RWPE2 (cell line): ENCODE measurements around the gene GPR33.
"Not testable (repeated sequence)": the region's sequence is repeated elsewhere in the genome, so short reads cannot be mapped to it uniquely, and the experiment has no call there.

Experiments used
- ATAC-seq: fragments of 200-7000 bp; cut with Tn5 transposase; 3 replicates; pipeline ENCODE4 v1.9.1; 2021; ENCODE audit warnings: low read depth
- DNase-seq: peaks from one replicate; pipeline ENCODE4 v3.0.0-alpha.2; 2020; ENCODE audit warnings: low spot score
- H3K27ac ChIP-seq: fragments of 450-650 bp; 2 replicates; pipeline ENCODE4 v1.5.1; 2017; ENCODE audit warnings: mild to moderate bottlenecking; ENCODE audit not compliant: poor library complexity, severe bottlenecking
- H3K27me3 ChIP-seq: fragments of 250-450 bp; sonication (Bioruptor Pico); 2 replicates; pipeline ENCODE4 v1.5.1; 2021; ENCODE audit warnings: mild to moderate bottlenecking, moderate library complexity; ENCODE audit not compliant: insufficient read depth, poor library complexity, severe bottlenecking
- H3K36me3 ChIP-seq: fragments of 250-450 bp; sonication (Bioruptor Pico); 2 replicates; pipeline ENCODE4 v1.5.1; 2020; ENCODE audit warnings: low read depth, mild to moderate bottlenecking, moderate library complexity
- H3K4me1 ChIP-seq: fragments of 250-450 bp; sonication (Bioruptor Pico); 2 replicates; pipeline ENCODE4 v1.5.1; 2021; ENCODE audit warnings: mild to moderate bottlenecking, moderate library complexity; ENCODE audit not compliant: insufficient read depth, poor library complexity, severe bottlenecking
- H3K4me3 ChIP-seq: fragments of 250-450 bp; sonication (Bioruptor Pico); 2 replicates; pipeline ENCODE4 v1.5.1; 2021; ENCODE audit warnings: mild to moderate bottlenecking, moderate library complexity; ENCODE audit not compliant: severe bottlenecking
- H3K9me3 ChIP-seq: fragments of 250-450 bp; sonication (Bioruptor Pico); 2 replicates; pipeline ENCODE4 v1.5.1; 2021; ENCODE audit warnings: mild to moderate bottlenecking, moderate library complexity; ENCODE audit not compliant: severe bottlenecking
- TF ChIP-seq, protein P1 (sequence below): fragments of 450-650 bp; IDR thresholded peaks from one replicate; pipeline ENCODE4 v1.5.1; 2017; ENCODE audit warnings: mild to moderate bottlenecking, moderate library complexity; ENCODE audit not compliant: poor library complexity, severe bottlenecking

The GPR33 gene

DNA sequence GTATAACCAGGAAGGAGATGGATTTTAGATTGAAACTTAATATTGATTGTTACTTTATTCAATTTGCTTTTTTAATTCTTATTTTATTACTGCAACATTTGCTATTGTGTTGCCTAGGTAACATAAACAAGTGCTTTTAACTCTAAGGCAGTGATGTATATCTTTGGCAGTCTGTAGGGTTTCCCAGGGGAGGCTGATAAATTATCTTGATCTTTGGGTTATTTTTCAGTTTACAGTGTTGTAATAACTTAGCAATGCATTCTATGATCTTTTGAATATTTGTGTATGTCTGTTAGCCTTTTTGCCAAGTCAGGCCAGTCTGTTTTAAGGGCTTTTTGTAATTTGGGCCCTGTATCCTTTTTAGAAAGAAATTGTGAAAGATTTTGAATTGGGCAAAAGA is 22.7 kb downstream of the GPR33 start:
- H3K36me3 ChIP-seq = no peaks in the 10 kb centered on the region
- no peak for ATAC-seq
- TF ChIP-seq, protein P1, sequence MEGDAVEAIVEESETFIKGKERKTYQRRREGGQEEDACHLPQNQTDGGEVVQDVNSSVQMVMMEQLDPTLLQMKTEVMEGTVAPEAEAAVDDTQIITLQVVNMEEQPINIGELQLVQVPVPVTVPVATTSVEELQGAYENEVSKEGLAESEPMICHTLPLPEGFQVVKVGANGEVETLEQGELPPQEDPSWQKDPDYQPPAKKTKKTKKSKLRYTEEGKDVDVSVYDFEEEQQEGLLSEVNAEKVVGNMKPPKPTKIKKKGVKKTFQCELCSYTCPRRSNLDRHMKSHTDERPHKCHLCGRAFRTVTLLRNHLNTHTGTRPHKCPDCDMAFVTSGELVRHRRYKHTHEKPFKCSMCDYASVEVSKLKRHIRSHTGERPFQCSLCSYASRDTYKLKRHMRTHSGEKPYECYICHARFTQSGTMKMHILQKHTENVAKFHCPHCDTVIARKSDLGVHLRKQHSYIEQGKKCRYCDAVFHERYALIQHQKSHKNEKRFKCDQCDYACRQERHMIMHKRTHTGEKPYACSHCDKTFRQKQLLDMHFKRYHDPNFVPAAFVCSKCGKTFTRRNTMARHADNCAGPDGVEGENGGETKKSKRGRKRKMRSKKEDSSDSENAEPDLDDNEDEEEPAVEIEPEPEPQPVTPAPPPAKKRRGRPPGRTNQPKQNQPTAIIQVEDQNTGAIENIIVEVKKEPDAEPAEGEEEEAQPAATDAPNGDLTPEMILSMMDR = no peak

DNA sequence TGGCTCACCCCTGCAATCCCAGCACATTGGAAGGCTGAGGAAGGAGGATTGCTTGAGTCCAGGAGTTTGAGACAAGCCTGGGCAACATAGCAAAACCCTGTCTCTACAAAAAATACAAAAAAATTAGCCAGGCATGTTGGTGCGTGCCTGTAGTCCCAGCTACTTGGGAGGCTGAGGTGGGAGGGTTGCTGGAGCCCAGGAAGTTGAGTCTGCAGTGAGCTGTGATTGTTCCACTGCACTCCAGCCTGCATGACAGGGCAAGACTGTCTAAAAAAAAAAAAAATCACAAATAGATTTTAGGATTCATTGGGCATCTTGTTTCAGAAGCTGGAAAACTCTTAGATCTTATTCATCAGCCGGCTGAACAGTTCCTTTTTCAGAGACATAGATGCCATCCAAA is 25.4 kb downstream of the GPR33 start:
- ATAC-seq = peak; percentile 74
- H3K4me1 ChIP-seq, H3K4me3 ChIP-seq, H3K36me3 ChIP-seq, H3K9me3 ChIP-seq, H3K27me3 ChIP-seq, DNase-seq: not testable (repeated sequence)
- peak overlapping the region; percentile 2 for H3K27ac ChIP-seq

More for the DNA sequence above, 22.7 kb downstream of the GPR33 start:
- no peaks in the 10 kb centered on the region for H3K27me3 ChIP-seq
- no peak overlapping the region for H3K4me3 ChIP-seq
- no peak overlapping the region for H3K27ac ChIP-seq
- DNase-seq = no peak
- H3K4me1 ChIP-seq = no peaks in the 10 kb centered on the region
- no peaks in the 10 kb centered on the region for H3K9me3 ChIP-seq

DNA sequence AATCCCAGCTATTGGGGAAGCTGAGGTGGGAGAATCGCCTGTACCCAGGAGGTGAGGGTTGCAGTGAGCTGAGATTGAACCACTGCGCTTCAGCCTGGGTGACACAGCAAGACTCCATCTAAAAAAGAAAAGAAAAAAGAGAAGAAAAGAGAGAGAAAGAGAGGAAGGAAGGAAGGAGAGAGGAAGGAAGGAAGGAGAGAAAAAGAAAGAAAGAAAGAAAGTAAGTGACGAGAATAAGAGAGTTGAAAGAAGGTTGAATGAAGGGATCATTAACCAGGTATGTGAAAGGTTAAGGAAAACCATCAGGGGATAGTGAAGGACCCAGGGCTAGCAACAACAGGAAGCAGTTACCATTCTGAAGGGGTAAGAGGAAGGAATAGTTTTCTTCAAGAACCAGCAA is 26.3 kb downstream of the GPR33 start:
- Histone ChIP-seq H3K4me1 (peaks cover 8% of the 10 kb centered on the region), H3K27ac (no peak overlapping the region), H3K4me3 (no peak overlapping the region), H3K27me3 (no peaks in the 10 kb centered on the region), H3K36me3 (no peaks in the 10 kb centered on the region), H3K9me3 (no peaks in the 10 kb centered on the region)
- ATAC-seq (no peak), DNase-seq (no peak)
- TF ChIP-seq, protein P1 = no peak

DNA sequence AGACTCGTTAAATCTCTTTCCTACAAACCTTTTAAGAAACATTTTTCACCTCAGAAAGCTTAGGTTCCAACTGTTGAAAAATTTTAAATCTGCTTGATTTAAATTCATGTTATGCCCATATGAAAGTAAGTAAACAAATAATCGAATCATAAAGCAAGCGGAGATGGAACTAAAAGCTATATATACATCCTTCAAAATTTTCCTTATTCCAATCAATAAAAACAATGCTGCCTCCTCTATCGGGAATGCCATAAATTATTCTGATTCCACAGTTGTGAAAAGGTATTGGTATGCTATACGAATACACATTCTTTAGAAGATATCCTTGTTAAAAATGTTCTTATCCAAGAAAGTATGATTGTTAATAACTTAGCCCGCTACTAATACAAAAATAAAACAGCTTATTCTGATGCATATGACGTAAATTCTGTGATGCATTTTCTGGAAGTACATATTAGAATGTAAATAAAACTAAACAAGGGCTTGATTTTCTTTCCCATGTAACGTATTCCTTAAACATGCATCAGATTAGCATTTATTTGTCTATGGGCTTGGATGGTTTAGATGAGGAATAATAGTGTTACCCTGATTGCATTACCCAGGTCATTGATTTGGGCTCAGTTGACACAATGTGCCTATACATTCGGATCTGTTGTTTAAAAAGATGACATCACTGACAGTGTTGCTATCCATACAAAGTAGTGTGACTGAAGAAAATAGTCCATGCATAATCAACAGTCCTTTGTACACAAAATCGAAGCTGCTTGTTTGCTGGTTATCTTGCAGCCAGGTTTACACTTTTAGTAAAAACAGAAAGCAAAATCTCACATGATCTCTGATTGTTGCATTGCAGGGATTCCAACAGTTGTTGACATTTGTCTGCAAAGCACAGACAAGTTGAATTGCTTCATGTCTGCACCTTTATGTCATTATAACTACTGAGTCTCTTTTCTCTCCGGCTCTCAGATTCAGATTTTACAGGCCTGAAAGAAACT is 29.9 kb downstream of the GPR33 start:
- H3K9me3 ChIP-seq = no peaks in the 10 kb centered on the region
- H3K4me3 ChIP-seq = peak overlapping the region; percentile 59
- DNase-seq (no peak), ATAC-seq (no peak)
- H3K4me1 ChIP-seq = peaks cover 12% of the 10 kb centered on the region
- H3K27ac ChIP-seq = peak overlapping the region; percentile 48
- TF ChIP-seq, protein P1 = no peak
- H3K27me3 ChIP-seq = no peaks in the 10 kb centered on the region
- H3K36me3 ChIP-seq = 0 out of 2 replicates have a peak, but pooled peaks cover 5% of the 10 kb centered on the region

DNA sequence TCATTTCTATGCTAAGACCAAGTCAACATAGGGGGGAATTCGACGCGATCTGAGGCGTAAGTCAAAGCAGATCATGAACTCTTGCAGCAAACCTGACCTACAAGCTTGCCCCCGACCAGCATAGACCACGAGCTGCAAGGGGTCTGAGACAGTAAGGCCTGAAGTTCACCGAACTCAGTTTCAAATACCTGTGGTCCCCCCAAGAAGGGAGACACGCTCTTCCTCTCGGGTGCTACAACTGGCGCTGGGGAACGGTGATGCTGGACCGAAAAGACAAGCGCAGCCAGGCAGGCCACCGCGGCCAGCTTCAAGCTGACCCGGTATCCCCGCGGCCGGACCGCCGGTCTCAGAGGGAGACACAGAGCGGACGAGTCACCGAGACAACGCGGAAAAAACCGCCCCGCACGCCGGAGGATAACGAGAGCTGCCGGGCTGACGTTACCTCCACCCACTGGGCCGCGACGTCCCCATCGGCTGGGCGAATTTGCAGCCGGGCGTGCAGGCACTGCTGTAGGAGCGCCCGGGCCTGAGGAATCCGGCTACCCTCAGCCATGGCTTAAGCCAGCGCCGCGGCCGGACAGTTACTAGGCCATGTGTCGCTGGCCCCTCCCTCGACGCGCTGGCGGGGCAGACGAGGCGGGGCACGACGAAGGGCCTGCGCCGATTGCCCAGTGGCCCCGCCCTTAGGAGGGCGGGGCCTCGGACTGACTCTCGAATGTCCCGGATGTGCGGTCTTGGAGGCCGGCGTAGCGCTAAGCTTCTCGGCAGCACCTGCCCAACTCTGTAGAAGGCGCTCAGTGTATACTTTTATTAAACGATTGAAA is 30.8 kb downstream of the GPR33 start, which contains the start of gene DTD2:
Gene DTD2 (minus strand): TSS at position 666 of the 824 bp plus-strand sequence. CDS start 113 bp downstream, at position 553.
- Histone ChIP-seq H3K4me1 (peaks cover 12% of the 10 kb centered on the region), H3K27me3 (no peaks in the 10 kb centered on the region), H3K4me3 (peak within 1 kb of the TSS; percentile 59), H3K36me3 (peaks cover 10% of the 10 kb centered on the region), H3K9me3 (no peaks in the 10 kb centered on the region), H3K27ac (peak within 1 kb of the TSS; percentile 48)
- peak; percentile 93 for DNase-seq
- ATAC-seq = peak; percentile 98
- TF ChIP-seq, protein P1 = peak; percentile 35
